NCI-H526 treated with DMSO at 0.1 percent for 48 hours (cell line): ENCODE measurements around the gene ZNF862.
"Not testable (repeated sequence)": the region's sequence is repeated elsewhere in the genome, so short reads cannot be mapped to it uniquely, and the experiment has no call there.

Experiments used
- DNase-seq: peaks from one replicate; lab custom pipeline; 2025; lab: John Stamatoyannopoulos, UW

ZNF862 gene

GRCh38 chr7:149825567-149826343 is 12.4 kb upstream of the ZNF862 start:
- DNase-seq = no peak

GRCh38 chr7:149826344-149827088 is 11.7 kb upstream of the ZNF862 start:
- no peak for DNase-seq

DNA sequence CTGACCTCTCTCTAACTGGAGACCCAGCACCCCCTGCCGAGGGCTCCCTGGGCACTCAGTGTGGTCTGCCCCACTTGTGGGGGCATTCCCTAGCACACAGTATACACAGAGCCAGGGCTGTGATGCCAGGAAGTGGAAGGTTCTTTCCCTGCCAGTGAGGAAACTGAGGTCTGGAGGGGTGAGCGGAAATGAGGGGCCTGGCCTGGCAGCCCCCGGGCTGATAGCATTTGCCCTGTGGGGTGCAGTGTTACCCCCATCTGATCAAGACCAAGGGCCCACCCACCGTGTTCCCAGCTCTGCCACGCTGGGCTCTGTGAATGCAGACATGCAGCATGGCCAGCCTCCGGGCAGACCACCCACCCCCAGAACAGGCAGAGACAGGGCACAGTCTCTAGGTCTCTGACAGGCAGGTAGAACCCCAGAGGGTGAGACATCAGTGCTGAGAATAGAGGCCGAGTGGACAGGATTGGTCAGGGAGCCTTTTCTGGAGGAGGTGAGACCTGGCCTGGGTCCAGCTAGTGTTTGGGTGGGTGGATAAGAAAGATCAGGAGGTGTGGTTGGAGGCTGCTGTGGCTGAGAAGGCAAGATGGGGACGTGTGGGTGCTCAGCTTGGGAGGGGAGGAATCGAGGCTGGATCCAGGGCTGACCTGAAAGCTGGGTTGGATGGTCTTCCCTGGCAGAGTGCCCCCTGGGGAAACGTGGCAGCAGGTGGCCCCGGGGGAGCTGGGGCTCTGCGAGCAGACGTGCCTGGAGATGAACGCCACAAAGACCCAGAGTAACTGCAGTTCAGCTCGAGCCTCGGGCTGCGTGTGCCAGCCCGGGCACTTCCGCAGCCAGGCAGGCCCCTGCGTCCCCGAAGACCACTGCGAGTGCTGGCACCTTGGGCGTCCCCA is 10.8 kb upstream of the ZNF862 start:
- no peak for DNase-seq

DNA sequence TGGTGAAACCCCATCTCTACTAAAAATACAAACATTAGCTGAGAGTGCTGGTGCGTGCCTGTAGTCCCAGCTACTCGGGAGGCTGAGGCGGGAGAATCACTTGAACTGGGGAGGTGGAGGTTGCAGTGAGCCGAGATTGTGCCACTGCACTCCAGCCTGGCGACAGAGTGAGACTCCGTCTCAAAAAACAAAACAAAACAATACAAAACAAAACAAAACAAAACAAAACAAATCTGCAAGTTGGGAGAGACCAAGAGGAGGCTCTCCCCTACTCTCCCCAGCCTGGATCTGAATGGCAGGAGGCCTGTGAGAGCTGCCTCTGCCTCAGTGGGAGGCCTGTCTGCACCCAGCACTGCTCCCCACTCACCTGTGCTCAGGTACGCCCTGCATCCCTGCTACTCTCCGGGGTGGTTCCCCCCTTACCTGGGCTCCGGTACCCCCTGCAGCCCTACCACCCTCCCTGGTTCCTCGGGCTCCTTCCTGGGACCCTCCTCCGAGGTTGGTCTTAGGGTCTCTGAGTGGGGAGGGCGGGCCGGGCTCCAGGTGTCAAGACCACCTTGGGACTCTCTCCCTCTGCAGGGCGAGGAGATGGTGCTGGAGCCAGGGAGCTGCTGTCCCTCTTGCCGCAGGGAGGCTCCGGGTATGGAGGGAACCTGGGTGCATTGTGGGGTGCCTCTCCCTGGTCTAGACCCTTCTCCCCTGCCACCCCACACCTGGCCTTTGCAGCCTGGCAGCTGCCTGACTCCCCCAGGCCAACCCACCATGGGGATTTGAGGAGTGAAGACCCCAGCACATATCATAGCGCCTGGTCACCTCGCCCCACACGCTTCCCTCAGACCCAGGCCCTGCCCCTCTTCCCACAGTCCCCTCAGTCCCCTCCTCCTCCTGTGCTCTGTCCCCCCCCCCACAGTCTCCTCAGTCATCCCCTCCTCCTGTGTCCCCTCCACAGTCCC is 9.5 kb upstream of the ZNF862 start:
- no peak for DNase-seq

GRCh38 chr7:149830527-149830926 is 7.6 kb upstream of the ZNF862 start:
- not testable (repeated sequence) for DNase-seq

- no peak for DNase-seq
These were observed 7.0 kb upstream of the ZNF862 start for GRCh38 chr7:149830997-149831740.

DNA sequence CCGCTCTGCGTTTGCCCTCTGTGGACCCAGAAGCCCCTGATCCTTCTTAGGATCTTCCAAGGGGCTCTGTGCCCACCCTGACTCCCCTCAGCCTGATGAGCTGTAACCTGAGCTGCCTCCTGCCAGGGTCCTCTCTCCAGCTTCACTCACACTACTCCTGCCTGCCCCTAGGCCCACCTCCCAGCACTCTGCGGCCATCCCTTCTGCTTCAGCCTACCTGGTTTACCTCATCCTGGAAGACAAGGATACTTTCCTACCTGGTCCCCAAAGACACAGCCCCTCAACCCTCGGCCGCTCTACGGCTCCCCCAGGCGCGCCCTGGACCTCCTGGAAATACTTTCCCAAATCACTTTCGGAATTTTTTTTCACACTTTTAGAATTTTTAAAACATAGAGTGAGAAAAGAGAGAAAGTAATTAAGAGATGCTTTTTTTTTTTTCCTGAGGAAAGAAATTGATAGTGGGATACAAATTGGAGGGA is 6.4 kb upstream of the ZNF862 start:
- DNase-seq = no peak

DNA sequence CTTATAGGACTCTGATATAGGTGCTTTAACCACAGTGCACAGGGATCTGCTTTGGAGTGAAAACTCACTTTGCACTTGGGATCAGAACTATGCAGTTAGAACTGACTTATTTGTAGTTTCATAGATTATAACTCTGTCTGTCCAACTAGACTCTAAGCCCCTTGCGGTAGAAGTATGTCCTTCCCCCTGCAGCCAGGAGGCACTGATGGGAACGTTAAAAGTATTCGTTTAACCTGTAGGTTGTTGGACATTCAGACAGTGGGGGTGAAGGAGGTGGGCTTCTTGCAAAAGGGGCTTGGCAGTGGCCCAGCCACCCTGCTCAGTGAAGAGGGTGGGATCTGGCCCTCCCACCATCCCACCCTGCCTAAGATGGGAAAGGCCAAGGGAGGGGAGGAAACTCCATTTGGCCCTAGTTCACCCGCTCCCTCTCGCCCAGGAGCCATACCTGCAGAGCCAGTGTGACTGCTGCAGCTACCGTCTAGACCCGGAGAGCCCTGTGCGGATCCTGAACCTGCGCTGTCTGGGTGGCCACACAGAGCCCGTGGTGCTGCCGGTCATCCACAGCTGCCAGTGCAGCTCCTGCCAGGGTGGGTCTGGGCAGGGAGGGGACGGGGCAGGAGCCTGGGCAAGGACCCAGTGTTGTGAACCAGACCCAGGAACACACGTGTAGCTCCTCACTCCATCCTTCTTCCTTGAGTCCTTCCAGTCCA is 5.7 kb upstream of the ZNF862 start:
- DNase-seq = no peak

GRCh38 chr7:149833495-149834130 is 4.6 kb upstream of the ZNF862 start:
- no peak for DNase-seq

DNA sequence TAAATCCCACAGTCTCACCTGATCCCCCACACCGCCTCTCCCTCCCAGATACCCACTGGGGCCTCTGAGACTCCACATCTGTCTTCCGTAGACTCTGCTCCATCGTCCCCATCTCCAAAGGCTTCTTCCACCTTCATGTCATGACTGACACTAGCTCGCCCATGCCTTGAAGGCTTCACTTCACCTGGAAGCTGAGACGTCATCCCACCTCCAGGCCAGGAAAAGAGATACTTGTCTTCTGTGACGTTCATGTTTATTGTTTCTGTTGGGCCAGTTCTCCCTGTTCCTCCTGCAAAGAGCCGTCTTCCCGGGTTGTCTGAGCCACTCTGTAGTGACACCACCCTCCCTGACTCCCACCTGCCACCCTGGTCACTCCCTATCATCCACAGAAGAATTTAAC is 3.6 kb upstream of the ZNF862 start:
- no peak for DNase-seq

DNA sequence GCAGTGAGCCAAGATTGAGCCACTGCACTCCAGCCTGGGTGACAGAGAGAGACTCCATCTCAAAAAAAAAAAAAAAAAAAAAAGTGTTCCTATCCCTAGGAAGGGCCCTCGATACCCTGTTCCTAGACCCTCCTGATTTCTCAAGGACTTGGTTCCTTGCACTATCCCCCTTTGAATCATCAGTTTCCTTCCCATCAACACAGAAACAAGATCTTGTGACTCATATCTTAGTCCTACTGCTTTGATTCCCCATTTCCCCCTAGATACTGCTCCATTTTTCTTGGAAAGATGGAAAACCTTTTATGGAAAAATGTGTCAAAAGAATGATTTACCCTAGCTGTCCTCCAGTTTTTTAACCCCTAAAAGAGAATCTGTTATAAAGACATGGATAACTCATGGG is 1.7 kb upstream of the ZNF862 start:
- DNase-seq = no peak

DNA sequence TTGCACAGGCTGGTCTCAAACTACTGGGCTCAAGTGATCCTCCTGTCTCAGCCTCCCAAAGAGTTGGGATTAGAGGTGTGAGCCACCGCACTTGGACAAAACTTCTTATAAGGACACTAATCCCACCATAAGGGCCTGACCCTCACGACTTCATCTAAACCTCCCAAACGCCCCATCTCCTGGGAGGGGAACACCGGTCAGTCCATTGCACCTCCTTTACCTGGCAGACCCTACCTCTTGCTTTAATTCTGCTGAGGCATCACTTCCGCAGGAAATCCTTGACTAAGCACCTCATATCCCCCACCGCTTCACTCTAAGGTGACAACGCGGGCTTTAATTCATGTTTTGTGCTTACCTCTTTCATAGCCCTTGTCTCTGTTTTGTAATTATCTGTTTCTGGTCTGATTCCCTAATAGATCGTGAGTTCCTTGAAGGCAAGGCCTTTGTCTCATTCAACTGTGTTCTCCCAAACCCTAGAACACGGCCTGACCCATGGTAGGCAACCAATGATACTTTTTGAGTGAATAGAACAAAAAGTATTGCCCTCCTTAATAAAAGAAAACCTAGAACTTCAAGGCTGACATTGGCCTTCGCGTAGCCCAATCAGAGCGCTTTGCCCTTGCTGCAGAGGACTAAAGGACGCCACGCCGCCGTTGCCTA is 481 bp upstream of the ZNF862 start:
- DNase-seq = no peak

- no peak for DNase-seq
These were observed 825 bp downstream of the ZNF862 start for GRCh38 chr7:149838992-149839408.

GRCh38 chr7:149839933-149840332 is 1.8 kb downstream of the ZNF862 start:
- no peak for DNase-seq

- DNase-seq = no peak
These were observed 5.4 kb downstream of the ZNF862 start for GRCh38 chr7:149843566-149843965.

DNA sequence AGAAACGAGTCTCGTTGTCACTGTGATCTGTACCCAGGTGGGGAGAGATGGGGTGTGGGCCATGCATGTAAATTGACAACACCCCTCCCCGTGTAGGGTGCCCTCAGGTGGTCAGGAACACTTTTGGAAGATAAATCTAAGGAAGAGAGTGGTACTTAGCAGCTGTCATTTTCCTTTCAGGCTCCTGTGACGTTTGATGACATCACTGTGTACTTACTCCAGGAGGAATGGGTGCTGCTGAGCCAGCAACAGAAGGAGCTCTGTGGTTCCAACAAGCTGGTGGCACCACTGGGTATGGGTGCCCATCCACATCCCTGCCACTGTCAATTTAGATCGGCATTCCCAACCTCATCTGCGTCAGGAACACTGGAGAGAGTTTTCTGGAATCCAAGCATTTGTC is 6.3 kb downstream of the ZNF862 start:
- DNase-seq = no peak

DNA sequence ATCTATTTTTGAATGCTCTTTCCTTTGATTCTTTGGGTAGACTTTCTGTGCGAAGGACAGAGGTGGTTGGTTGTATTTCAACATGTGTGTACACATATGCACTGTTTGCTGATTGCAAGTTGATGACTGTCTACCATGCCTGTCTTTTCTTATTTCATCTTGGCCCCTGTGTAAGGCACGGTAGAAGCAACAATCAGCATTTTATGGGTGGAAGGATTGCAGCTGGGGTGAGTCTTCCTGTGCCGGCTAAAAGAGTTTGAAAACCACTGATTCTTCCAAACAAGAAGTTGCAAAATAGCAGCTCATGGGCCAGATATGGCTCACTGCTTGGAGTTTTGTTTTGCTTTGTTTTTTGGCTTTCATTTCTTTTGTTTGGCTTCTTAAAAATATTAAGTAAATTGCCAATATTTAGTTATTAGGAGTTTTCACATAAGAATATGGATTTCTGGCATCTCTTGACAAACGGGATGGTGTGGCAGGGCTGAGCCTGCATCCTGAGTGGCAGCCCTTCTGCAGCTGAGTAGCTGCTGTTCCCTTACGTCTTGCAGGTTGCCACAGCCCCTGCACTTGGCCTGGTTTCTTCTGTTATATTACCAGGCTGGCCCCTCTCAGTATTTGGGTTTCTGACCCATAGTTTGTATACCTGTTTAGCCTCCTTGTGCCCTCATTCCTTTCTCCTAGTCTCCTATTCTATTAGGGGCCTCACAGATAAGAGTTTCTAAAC is 7.2 kb downstream of the ZNF862 start:
- DNase-seq = no peak

DNA sequence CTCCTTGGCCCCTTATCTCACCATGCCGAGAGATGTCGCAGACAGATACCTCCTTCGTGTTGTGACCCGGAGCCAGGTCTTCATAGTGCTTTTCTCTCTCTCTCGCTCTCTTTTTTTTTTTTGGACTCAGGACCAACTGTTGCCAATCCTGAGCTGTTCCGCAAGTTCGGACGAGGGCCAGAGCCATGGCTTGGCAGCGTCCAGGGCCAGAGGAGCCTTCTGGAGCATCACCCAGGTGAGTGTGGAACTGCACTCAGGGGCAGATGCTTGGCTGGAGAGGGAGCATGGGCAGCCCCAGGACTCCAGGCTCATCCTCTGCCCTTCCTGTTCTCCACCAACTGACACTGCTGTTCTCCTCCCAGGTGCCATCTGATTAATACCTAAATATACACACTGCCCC is 7.8 kb downstream of the ZNF862 start:
- DNase-seq = no peak
